GM10266 (cell line): ENCODE results near the gene SRSF10.
"Not testable (repeated sequence)": the region's sequence is repeated elsewhere in the genome, so short reads cannot be mapped to it uniquely, and the experiment has no call there.

ENCODE experiments used
- DNase-seq: peaks from one replicate; pipeline ENCODE4 v3.0.0; 2012; ENCODE audit errors: extremely low spot score
- TF ChIP-seq, protein P1 (sequence below): IDR thresholded peaks from 2 replicates; pipeline ENCODE4 v1.5.1; 2012; ENCODE audit warnings: mild to moderate bottlenecking, low read depth; ENCODE audit not compliant: control insufficient read depth, insufficient read depth; ENCODE audit errors: missing control alignments

SRSF10 gene

DNA sequence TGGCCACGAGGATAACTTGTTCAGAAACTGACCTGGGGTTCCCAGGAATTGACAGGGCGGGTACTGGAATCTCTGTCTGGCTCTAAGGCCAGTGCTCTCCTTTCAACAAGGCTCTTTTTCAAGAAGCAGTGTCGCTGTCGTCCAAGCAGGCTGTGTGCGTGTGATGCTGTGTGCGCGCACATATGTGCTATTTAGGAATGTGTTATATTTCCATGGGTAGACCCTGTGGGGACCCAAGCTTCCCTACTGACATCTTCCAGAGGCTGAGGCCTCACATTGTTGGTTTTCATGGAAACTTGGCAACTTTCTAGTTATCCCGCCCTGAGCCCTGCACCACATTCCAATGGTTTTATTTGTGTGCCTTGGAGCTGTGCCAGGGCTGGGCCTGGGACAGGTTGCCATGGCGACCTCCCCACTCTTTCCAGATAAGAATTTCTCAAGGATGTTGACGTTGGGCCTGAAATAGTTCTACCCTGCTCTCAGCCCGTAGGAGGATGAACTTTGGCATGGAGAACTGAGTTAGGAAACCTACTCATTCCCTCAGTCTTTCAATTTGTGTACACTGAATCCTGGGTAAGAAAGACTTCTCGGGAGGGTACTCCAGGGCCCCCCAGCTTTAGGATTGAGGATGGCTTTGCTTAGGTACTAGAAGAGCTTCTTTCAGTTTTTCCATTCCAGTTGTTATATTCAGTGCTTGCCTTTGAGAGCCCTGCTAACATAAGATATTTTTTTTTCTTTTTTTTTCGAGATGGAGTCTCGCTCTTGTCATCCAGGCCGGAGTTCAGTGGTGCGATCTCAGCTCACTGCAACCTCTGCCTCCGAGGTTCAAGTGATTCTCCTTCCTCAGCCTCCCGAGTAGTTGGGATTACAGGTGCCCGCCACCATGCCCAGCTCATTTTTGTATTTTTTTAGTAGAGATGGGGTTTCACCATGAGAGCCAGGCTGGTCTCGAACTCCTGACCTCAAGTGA is 38.8 kb upstream of the SRSF10 start:
- DNase-seq, result no peak
- TF ChIP-seq, protein P1, sequence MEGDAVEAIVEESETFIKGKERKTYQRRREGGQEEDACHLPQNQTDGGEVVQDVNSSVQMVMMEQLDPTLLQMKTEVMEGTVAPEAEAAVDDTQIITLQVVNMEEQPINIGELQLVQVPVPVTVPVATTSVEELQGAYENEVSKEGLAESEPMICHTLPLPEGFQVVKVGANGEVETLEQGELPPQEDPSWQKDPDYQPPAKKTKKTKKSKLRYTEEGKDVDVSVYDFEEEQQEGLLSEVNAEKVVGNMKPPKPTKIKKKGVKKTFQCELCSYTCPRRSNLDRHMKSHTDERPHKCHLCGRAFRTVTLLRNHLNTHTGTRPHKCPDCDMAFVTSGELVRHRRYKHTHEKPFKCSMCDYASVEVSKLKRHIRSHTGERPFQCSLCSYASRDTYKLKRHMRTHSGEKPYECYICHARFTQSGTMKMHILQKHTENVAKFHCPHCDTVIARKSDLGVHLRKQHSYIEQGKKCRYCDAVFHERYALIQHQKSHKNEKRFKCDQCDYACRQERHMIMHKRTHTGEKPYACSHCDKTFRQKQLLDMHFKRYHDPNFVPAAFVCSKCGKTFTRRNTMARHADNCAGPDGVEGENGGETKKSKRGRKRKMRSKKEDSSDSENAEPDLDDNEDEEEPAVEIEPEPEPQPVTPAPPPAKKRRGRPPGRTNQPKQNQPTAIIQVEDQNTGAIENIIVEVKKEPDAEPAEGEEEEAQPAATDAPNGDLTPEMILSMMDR, result no peak

DNA sequence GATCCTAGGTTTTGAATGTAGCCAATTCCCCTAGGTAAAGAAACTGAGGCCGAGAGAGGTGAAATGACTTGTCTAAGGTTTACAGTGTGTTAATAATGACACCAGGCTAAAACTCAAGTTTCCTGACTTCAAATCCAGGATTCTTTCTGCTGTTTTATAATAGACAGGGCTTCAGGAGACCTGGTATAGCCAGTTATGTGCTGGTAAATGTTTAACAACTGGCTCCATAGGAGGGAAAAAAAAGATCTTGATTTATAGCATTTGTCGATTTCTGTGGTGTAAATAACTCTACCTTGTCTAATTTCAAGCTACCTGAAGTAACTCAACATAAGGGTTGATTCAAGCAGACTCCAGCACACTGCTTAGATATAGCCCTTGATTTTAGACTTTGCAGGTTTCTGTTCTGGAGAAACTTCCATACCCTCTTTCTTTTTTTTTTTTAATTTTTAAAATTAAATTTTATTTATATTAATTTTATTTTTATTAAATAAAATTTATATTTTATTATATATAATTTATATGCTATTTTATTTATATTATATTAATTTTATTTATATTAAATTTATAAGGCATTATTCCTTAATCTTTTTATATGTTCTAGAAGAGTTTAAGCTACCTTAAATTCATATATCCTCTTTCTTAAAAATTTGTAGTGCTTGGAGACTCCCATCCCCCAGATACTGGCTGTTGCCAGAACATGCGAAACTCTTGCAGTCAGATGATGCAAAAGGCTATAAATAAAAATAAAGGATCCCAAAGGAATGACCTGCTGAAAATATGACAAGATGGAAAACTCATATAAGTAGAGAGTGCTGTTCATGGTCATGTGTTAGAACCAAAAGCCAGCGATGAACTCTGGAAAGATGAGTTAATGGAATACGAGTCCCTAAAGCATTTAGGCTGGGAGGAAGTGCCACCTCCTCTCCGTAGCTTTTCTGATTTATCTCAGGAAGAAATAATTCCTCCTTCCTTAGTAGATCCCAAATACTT is 35.4 kb upstream of the SRSF10 start:
- no peak for DNase-seq
- TF ChIP-seq, protein P1, result no peak

DNA sequence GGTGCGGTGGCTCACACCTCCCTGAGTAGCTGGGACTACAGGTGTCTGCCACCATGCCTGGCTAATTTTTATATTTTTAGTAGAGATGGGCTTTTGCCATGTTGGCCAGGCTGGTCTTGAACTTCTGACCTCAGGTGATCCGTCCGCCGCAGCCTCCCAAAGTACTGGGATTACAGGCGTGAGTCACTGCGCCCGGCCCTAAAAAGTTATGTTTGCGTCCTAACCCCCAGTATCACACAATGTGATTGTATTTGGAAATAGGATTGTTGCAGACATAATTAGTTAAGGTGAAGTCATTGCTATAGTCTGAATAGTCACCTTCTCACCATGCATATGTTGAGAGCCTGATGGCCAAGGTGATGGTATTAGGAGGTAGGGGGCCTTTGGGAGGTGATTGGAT is 32.8 kb upstream of the SRSF10 start:
- DNase-seq, result not testable (repeated sequence)

DNA sequence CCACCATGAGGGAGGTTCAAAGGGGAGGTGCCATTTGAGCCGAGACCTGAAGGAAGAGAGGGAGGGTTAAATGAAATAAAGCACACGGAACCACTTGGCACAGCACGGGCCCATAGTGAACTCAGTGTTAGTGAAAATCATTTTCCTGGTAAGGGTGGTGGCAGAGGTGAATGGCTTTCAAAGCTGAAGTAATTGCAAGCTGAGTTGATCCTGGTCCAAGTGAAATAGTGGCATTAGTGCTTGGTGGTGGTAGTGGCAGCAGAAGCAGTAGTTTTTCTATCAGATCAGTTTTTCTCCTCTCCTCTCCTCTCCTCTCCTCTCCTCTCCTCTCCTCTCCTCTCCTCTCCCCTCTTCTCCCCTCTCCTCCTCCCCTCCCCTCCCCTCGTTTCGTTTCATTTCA is 30.5 kb upstream of the SRSF10 start:
- DNase-seq, result no peak
- TF ChIP-seq, protein P1, result no peak

DNA sequence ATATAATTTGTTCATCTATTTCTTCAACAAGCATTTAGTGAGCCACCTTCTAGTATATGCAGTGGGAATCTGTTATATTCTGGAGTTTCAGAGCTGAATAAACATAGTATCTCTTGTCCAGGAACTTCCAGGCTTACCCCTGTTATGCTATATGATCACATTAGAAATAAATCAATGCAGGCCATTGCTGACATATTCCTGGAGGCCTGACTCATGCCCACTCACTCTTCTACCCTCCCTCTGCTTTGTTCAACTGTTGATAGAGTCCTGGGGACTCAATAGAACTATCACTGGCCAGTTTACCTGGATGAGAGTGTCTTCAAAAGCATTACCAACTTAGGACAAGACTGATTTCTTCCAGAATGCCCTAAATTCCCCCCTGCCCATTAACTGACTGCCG is 29.3 kb upstream of the SRSF10 start:
- DNase-seq, result no peak
- TF ChIP-seq, protein P1, result no peak

DNA sequence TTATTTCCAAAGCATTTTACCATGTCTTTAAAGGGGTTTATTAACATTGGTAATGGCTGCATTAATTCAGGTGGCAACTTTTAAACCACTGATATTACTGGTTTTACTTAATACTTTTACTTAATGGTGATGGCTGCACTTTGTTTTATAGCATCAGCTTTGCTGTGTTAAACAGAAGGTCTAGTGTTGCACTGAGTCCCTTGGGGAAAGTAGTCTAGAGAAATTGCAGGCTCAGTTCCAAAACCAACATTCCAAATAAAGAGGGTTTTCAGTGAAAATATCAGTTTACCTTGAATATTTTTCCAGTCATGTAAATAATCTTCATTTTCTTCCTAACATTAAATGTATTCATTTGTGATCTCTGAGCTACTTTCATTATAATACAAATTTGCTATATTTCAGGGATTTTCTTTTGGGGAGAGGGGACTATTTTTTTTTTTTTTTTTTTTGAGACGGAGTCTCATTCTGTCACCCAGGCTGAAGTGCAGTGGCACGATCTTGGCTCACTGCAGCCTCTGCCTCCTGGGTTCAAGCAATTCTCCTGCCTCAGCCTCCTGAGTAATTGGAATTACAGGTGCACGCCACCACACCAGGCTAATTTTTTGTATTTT is 28.6 kb upstream of the SRSF10 start:
- not testable (repeated sequence) for DNase-seq

DNA sequence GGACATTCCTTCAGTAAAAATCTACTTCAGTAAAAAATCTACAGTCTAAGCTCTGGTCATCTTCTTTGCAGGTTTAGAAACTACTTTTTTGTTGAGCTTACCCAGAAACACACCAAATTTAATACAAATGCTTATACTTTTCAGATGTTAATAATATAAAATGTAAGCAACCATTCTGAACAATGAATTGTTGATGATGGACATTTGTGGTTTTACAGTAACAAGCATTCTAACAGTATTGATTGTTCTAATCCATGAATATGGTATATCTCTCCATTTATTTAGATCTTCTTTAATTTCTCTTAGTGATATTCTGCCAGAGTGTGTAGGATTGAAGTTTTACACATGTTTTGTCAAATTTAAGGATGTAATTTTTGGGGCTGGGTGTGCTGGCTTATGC is 27.0 kb upstream of the SRSF10 start:
- TF ChIP-seq, protein P1, result no peak
- DNase-seq, result no peak
